H1 (cell line): ENCODE measurements around the gene FAM81B. TPM values are rescaled to one million over a fixed set of nuclear protein-coding genes. Genes with fewer than 3 reads are reported as not detected.

Experiments used
- CTCF ChIA-PET: fragments of 300-600 bp; sonication (Branson Sonifier 250); formaldehyde crosslinking; loops from one replicate; lab custom pipeline; 2021; ENCODE audit not compliant: partially characterized antibody; lab: Charles Lee
- POLR2A ChIA-PET: fragments of 300-600 bp; sonication (Branson Sonifier 250); formaldehyde crosslinking; loops from one replicate; lab custom pipeline; 2021; ENCODE audit warnings: inconsistent platforms; ENCODE audit not compliant: partially characterized antibody; lab: Charles Lee
- DNase-seq, 2 experiments: peaks; one replicate each; pipeline versions ENCODE4 v3.0.0 to v3.0.0-alpha.2; 2010 to 2022; ENCODE audit warnings: low spot score in 2 of 2, low read depth in 1 of 2, mixed read lengths in 1 of 2
- FAIRE-seq: peaks from 2 replicates; lab custom pipeline; 2011; peaks lifted over from hg19 to GRCh38; lab: Jason Lieb, UNC
- H2AFZ ChIP-seq: 2 replicates; pipeline ENCODE4 v1.8.1; 2012; ENCODE audit warnings: low read length, inconsistent platforms
- H2AK5ac ChIP-seq: 2 replicates; pipeline ENCODE4 v1.6.1; 2013; ENCODE audit warnings: low read depth, low read length
- H2BK120ac ChIP-seq: replicated peaks from 2 replicates; pipeline ENCODE3; 2013; ENCODE audit warnings: low read depth, low read length, inconsistent platforms
- H2BK12ac ChIP-seq: 2 replicates; pipeline ENCODE4 v1.6.1; 2013; ENCODE audit warnings: low read depth, low read length
- H2BK15ac ChIP-seq: 2 replicates; pipeline ENCODE4 v1.6.1; 2013; ENCODE audit warnings: low read length
- H2BK20ac ChIP-seq: 2 replicates; pipeline ENCODE4 v1.6.1; 2013; ENCODE audit warnings: low read length
- H2BK5ac ChIP-seq: 2 replicates; pipeline ENCODE4 v1.6.1; 2013; ENCODE audit warnings: low read depth, low read length
- H3K14ac ChIP-seq: 2 replicates; pipeline ENCODE4 v1.6.1; 2013; ENCODE audit warnings: inconsistent platforms; ENCODE audit not compliant: insufficient read length
- H3K18ac ChIP-seq: 2 replicates; pipeline ENCODE4 v1.6.1; 2013; ENCODE audit warnings: low read length; ENCODE audit errors: extremely low read depth
- H3K23ac ChIP-seq: 2 replicates; pipeline ENCODE4 v1.6.1; 2013; ENCODE audit warnings: inconsistent platforms; ENCODE audit not compliant: insufficient read length
- H3K23me2 ChIP-seq: 2 replicates; pipeline ENCODE4 v1.6.1; 2013; ENCODE audit warnings: low read depth, low read length
- H3K27ac ChIP-seq: 2 replicates; pipeline ENCODE4 v1.6.1; 2011; ENCODE audit warnings: low read depth, low read length, inconsistent platforms
- H3K27me3 ChIP-seq, 4 experiments: replicated peaks in 1 of 4; 1 replicate in 1 of 4; 2 replicates in 3 of 4; pipeline versions ENCODE4 v1.6.1 to v1.8.1; 2011 to 2013; ENCODE audit warnings: low read length in 3 of 4, mild to moderate bottlenecking in 3 of 4, inconsistent platforms in 2 of 4, mixed read lengths in 2 of 4, moderate library complexity in 1 of 4; ENCODE audit not compliant: control insufficient read depth in 3 of 4, insufficient read depth in 3 of 4; ENCODE audit errors: extremely low read depth in 1 of 4
- H3K36me3 ChIP-seq, 4 experiments: 2 replicates each; pipeline versions ENCODE4 v1.6.1 to v1.8.1; 2011 to 2013; ENCODE audit warnings: mild to moderate bottlenecking in 4 of 4, low read length in 3 of 4, moderate library complexity in 2 of 4, control low read depth in 1 of 4, inconsistent platforms in 1 of 4; ENCODE audit not compliant: insufficient read depth in 4 of 4, control insufficient read depth in 2 of 4
- H3K4ac ChIP-seq: replicated peaks from 2 replicates; pipeline ENCODE3; 2013; ENCODE audit warnings: low read length, low read depth, mixed read lengths, inconsistent platforms; ENCODE audit not compliant: insufficient read length
- H3K4me1 ChIP-seq, 4 experiments: replicated peaks in 1 of 4; 1 replicate in 1 of 4; 2 replicates in 3 of 4; pipeline versions ENCODE4 v1.6.1 to v1.8.1; 2011 to 2013; ENCODE audit warnings: low read length in 3 of 4, inconsistent platforms in 2 of 4, mixed read lengths in 1 of 4; ENCODE audit not compliant: insufficient read depth in 4 of 4, control insufficient read depth in 3 of 4
- H3K4me2 ChIP-seq, 2 experiments: 2 replicates each; pipeline versions ENCODE4 v1.6.1 to v1.8.1; 2011 to 2013; ENCODE audit warnings: low read depth in 2 of 2, low read length in 2 of 2, control low read depth in 1 of 2, inconsistent platforms in 1 of 2, mild to moderate bottlenecking in 1 of 2; ENCODE audit not compliant: insufficient read depth in 1 of 2
- H3K4me3 ChIP-seq, 4 experiments: fragments of 200-600, 300-600 bp in 1 of 4; sonication (generic), shearing (Covaris generic), sonication (Bioruptor Twin) in 1 of 4; 2 replicates each; pipeline versions ENCODE4 v1.5.1 to v1.8.1; 2011 to 2016; ENCODE audit warnings: low read length in 4 of 4, low read depth in 3 of 4, control low read depth in 2 of 4, inconsistent platforms in 2 of 4, mild to moderate bottlenecking in 2 of 4, mixed read lengths in 1 of 4, moderate library complexity in 1 of 4; ENCODE audit not compliant: insufficient read depth in 2 of 4; ENCODE audit errors: extremely low read depth in 1 of 4
- H3K56ac ChIP-seq: replicated peaks from 2 replicates; pipeline ENCODE3; 2013; ENCODE audit warnings: low read depth, mild to moderate bottlenecking, mixed read lengths, low read length, inconsistent platforms; ENCODE audit not compliant: insufficient read length
- H3K79me1 ChIP-seq: 2 replicates; pipeline ENCODE4 v1.6.1; 2013; ENCODE audit warnings: low read depth, low read length, control low read depth
- H3K79me2 ChIP-seq, 2 experiments: 2 replicates each; pipeline versions ENCODE4 v1.6.1 to v1.8.1; 2012 to 2013; ENCODE audit warnings: low read length in 2 of 2, mild to moderate bottlenecking in 2 of 2, inconsistent platforms in 1 of 2; ENCODE audit not compliant: insufficient read depth in 2 of 2, control insufficient read depth in 1 of 2
- H3K9ac ChIP-seq, 4 experiments: replicated peaks in 1 of 4; 1 replicate in 1 of 4; 2 replicates in 3 of 4; pipeline versions ENCODE4 v1.6.1 to v1.8.1; 2011 to 2013; ENCODE audit warnings: low read depth in 3 of 4, low read length in 3 of 4, control low read depth in 2 of 4, mild to moderate bottlenecking in 2 of 4, moderate library complexity in 2 of 4, inconsistent platforms in 1 of 4; ENCODE audit errors: extremely low read depth in 1 of 4
- H3K9me3 ChIP-seq, 2 experiments: 2 replicates each; pipeline versions ENCODE4 v1.6.1 to v1.8.1; 2012 to 2013; ENCODE audit warnings: mild to moderate bottlenecking in 2 of 2, moderate library complexity in 2 of 2, control low read depth in 1 of 2, inconsistent platforms in 1 of 2, low read depth in 1 of 2, low read length in 1 of 2, mixed read lengths in 1 of 2; ENCODE audit not compliant: insufficient read depth in 2 of 2
- H4K20me1 ChIP-seq, 2 experiments: replicated peaks in 1 of 2; 2 replicates each; pipeline versions ENCODE3 to v1.8.1; 2011 to 2013; ENCODE audit warnings: inconsistent platforms in 2 of 2, low read length in 2 of 2, mild to moderate bottlenecking in 1 of 2; ENCODE audit not compliant: insufficient read depth in 2 of 2, control insufficient read depth in 1 of 2
- H4K5ac ChIP-seq: 2 replicates; pipeline ENCODE4 v1.6.1; 2013; ENCODE audit warnings: low read length, low read depth, mixed read lengths, inconsistent platforms; ENCODE audit not compliant: insufficient read length
- H4K8ac ChIP-seq: 2 replicates; pipeline ENCODE4 v1.8.0; 2013; ENCODE audit warnings: mild to moderate bottlenecking, moderate library complexity, low read length, inconsistent platforms; ENCODE audit not compliant: insufficient read depth; ENCODE audit errors: extremely low read depth
- H4K91ac ChIP-seq: replicated peaks from 2 replicates; pipeline ENCODE3; 2013; ENCODE audit warnings: low read length, mixed read lengths, inconsistent platforms; ENCODE audit not compliant: insufficient read length
- ATF2 ChIP-seq: IDR thresholded peaks from 2 replicates; pipeline ENCODE4 v1.6.1; 2012; ENCODE audit warnings: low read length, inconsistent platforms
- CBX5 ChIP-seq: fragments of 300-800, 300-1000 bp; sonication (generic); IDR thresholded peaks from 2 replicates; pipeline ENCODE4 v1.7.1; 2016; ENCODE audit warnings: antibody characterized with exemption, low read length, low read depth
- CBX8 ChIP-seq: fragments of 300-800, 300-1000 bp; sonication (generic); IDR thresholded peaks from 2 replicates; pipeline ENCODE4 v1.7.1; 2016; ENCODE audit warnings: low read depth, low read length, borderline replicate concordance
- CEBPB ChIP-seq: IDR thresholded peaks from 2 replicates; pipeline ENCODE4 v1.6.1; 2012; ENCODE audit warnings: low read depth, low read length
- CHD2 ChIP-seq: IDR thresholded peaks from 2 replicates; pipeline ENCODE4 v1.6.1; 2012; ENCODE audit warnings: low read length, improper control_type of control experiment
- CREB1 ChIP-seq: IDR thresholded peaks from 2 replicates; pipeline ENCODE4 v1.6.1; 2012; ENCODE audit warnings: inconsistent platforms
- EGR1 ChIP-seq: IDR thresholded peaks from 2 replicates; pipeline ENCODE4 v1.6.1; 2011; ENCODE audit warnings: low read depth, low read length, borderline replicate concordance
- HDAC2 ChIP-seq, 2 experiments: fragments of 300-600 bp in 1 of 2; sonication (generic) in 1 of 2; IDR thresholded peaks; 2 replicates each; pipeline ENCODE4 v1.6.1; 2011 to 2012; ENCODE audit warnings: low read depth in 2 of 2, low read length in 2 of 2, mild to moderate bottlenecking in 2 of 2, moderate library complexity in 2 of 2, borderline replicate concordance in 1 of 2, inconsistent platforms in 1 of 2
- JUN ChIP-seq: IDR thresholded peaks from 2 replicates; pipeline ENCODE4 v1.6.1; 2011; ENCODE audit warnings: low read depth, mild to moderate bottlenecking, improper control_type of control experiment, low read length
- NRF1 ChIP-seq: IDR thresholded peaks from 2 replicates; pipeline ENCODE4 v1.6.1; 2011; ENCODE audit warnings: mild to moderate bottlenecking, low read depth, low read length, improper control_type of control experiment
- SP2 ChIP-seq: IDR thresholded peaks from 2 replicates; pipeline ENCODE4 v1.6.1; 2012; ENCODE audit warnings: mild to moderate bottlenecking, low read length, inconsistent platforms
- TCF12 ChIP-seq: IDR thresholded peaks from 2 replicates; pipeline ENCODE4 v1.6.1; 2011; ENCODE audit warnings: low read depth, mild to moderate bottlenecking, low read length
- TEAD4 ChIP-seq: IDR thresholded peaks from 2 replicates; pipeline ENCODE4 v1.6.1; 2012; ENCODE audit warnings: low read depth, low read length, inconsistent platforms, mixed read lengths
- WGBS, 2 experiments: shearing (Covaris generic) in 1 of 2; methylation state at CpG; one replicate each; pipeline versions ENCODE4 v1.1.6 to v1.1.7; 2013 to 2015; ENCODE audit warnings: low lambda C conversion rate in 2 of 2, mixed read lengths in 2 of 2, inconsistent platforms in 1 of 2, low coverage in 1 of 2, missing lambda C conversion rate in 1 of 2; ENCODE audit not compliant: insufficient replicate concordance in 2 of 2, insufficient coverage in 1 of 2, insufficient read length in 1 of 2; ENCODE audit errors: extremely low coverage in 1 of 2, missing lambda C conversion rate in 1 of 2; 5-methylcytosine and 5-hydroxymethylcytosine counted together
- polyA plus RNA-seq, 7 experiments: library from polyadenylated mRNA; depleted of rRNA in 3 of 7; stranded (reverse) in 5 of 7; unstranded in 2 of 7; fragments of >200 nt in 5 of 7; fragments of 200-250 nt in 2 of 7; gene quantifications; 1 replicate in 5 of 7; 2 replicates in 1 of 7; 4 replicates in 1 of 7; pipeline versions ENCODE4 v1.2.1 to v1.2.3, GENCODE V29; 2011 to 2013; ENCODE audit warnings: missing spikeins in 2 of 7, mixed read lengths in 2 of 7
- total RNA-seq: library from RNA; stranded (reverse); fragmentation: NEBNext Ultra II Directional; extraction: Animal tissue kit (Norgen Biotek cat#: 25700); gene quantifications from 2 replicates; pipeline ENCODE4 v1.2.1, GENCODE V29; 2021
- TF ChIP-seq, protein P1 (sequence below): IDR thresholded peaks from 2 replicates; pipeline ENCODE4 v1.6.1; 2012; ENCODE audit warnings: inconsistent platforms

The FAM81B gene
- total and polyA plus RNA-seq, 2 of the 8 experiments (the other 6 are each of a cell fraction or from before 2014, with no cell fraction given): not detected

GRCh38 chr5:95385334-95385733, 5.8 kb upstream of the FAM81B start:
- Histone ChIP-seq H3K27ac (no peak overlapping the region), H4K20me1 (no peaks in the 10 kb centered on the region), H3K14ac (no peak overlapping the region), H3K9me3 (peaks cover 0 to 9% of the 10 kb centered on the region in 2 experiments; a peak in 2 of 4 replicates), H3K27me3 (no peaks in the 10 kb centered on the region), H2BK12ac (no peak overlapping the region), H3K9ac (no peak overlapping the region), H3K23me2 (no peaks in the 10 kb centered on the region), H3K56ac (no peak overlapping the region), H2BK5ac (no peak overlapping the region), H2AK5ac (no peak overlapping the region), H3K4me3 (no peak overlapping the region), H2AFZ (no peak overlapping the region), H2BK120ac (no peak overlapping the region), H4K8ac (no peak overlapping the region), H3K4me2 (no peak overlapping the region), H3K36me3 (no peaks in the 10 kb centered on the region), H3K4me1 (no peaks in the 10 kb centered on the region), H3K79me2 (no peaks in the 10 kb centered on the region), H3K23ac (no peak overlapping the region), H2BK20ac (no peak overlapping the region), H3K4ac (no peak overlapping the region), H3K18ac (no peak overlapping the region), H2BK15ac (no peak overlapping the region), H3K79me1 (no peaks in the 10 kb centered on the region), H4K5ac (no peak overlapping the region), H4K91ac (no peak overlapping the region)
- DNase-seq (no peak), FAIRE-seq (no peak)
- WGBS, 2 experiments: 93% methylated on average over 1 of the region's 1 CpG; no CpG with 5 or more reads in 1 of the 2 experiments
- ChIA-PET CTCF (no interaction called here), POLR2A (no interaction called here)
- TF ChIP-seq CBX8: no peak
- TF ChIP-seq TCF12: no peak
- no peak for TF ChIP-seq JUN
- TF ChIP-seq EGR1: no peak
- TF ChIP-seq, protein P1, sequence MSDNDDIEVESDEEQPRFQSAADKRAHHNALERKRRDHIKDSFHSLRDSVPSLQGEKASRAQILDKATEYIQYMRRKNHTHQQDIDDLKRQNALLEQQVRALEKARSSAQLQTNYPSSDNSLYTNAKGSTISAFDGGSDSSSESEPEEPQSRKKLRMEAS: no peak
- no peak for TF ChIP-seq TEAD4
- no peak for TF ChIP-seq CHD2
- TF ChIP-seq HDAC2 (IDR thresholded peaks at IDR 0.05; ENCODE audit: borderline replicate concordance in 1 of 2, low read depth in 2 of 2, low read length in 2 of 2): no peak
- no peak for TF ChIP-seq ATF2
- no peak for TF ChIP-seq CEBPB
- TF ChIP-seq CREB1: no peak
- no peak for TF ChIP-seq NRF1
- TF ChIP-seq CBX5: no peak
- TF ChIP-seq SP2: no peak
